ENCODE data around the gene DBNDD1. TPM values are rescaled to one million over a fixed set of nuclear protein-coding genes. Genes with fewer than 3 reads are reported as not detected.

Gene DBNDD1
- total and polyA plus RNA-seq, 2 experiments from 2014 or later, result 63.3 to 90.8 TPM

GRCh38 chr16:90005956-90006663 lies 13.1 kb downstream of the DBNDD1 start:
- H3K36me3 ChIP-seq (ENCODE audit: insufficient read depth), result no peaks in the 10 kb centered on the region
- H3K4me2 ChIP-seq, result no peak overlapping the region
- H3K36me3 Mint-ChIP-seq (ENCODE audit: low read depth), result peaks cover 5% of the 10 kb centered on the region; the same call in 2 of the 3 replicates
- TF ChIP-seq CTCF (conservative IDR thresholded peaks at IDR 0.05; ENCODE audit: low read depth in 2 of 2) (no peak), REST (IDR thresholded peaks at IDR 0.05; ENCODE audit: unreplicated experiment) (no peak), ETS1 (IDR thresholded peaks at IDR 0.05) (no peak), ZNF114 (CRISPR knock-in tag; IDR thresholded peaks at IDR 0.05) (no peak), ZNF331 (CRISPR knock-in tag; IDR thresholded peaks at IDR 0.05; ENCODE audit: low read depth) (no peak), STAT1 (IDR thresholded peaks at IDR 0.05; ENCODE audit: unreplicated experiment) (no peak), EZH2phosphoT487 (IDR thresholded peaks at IDR 0.05; ENCODE audit: unreplicated experiment) (no peak), EZH2 (IDR thresholded peaks at IDR 0.05; ENCODE audit: low read depth, unreplicated experiment) (no peak), POLR2AphosphoS5 (IDR thresholded peaks at IDR 0.05; ENCODE audit: low read depth) (no peak), JUNB (IDR thresholded peaks at IDR 0.05; ENCODE audit: unreplicated experiment) (no peak), ZNF462 (CRISPR knock-in tag; IDR thresholded peaks at IDR 0.05) (no peak), NANOG (IDR thresholded peaks at IDR 0.05; ENCODE audit: borderline replicate concordance) (no peak), CREB1 (CRISPR knock-in tag; IDR thresholded peaks at IDR 0.05; ENCODE audit: low read depth) (no peak)
- H2AFZ ChIP-seq, result no peak overlapping the region
- no peak overlapping the region for H3K27ac ChIP-seq (ENCODE audit: low read depth)
- H3K4me3 Mint-ChIP-seq, result no peak overlapping the region
- H3F3A ChIP-seq (replicated peaks; ENCODE audit: low read depth), result 0 out of 2 replicates have a peak, but pooled peaks cover 6% of the 10 kb centered on the region
- H3K27me3 Mint-ChIP-seq (ENCODE audit: insufficient read depth, low read depth, poor library complexity), result peaks cover 14% of the 10 kb centered on the region
- no peak overlapping the region for H3K27ac Mint-ChIP-seq
- H3K4me1 ChIP-seq (ENCODE audit: insufficient read depth), result no peaks in the 10 kb centered on the region
- no peaks in the 10 kb centered on the region for H4K20me1 ChIP-seq (replicated peaks; ENCODE audit: insufficient read depth)
- H3K9me2 ChIP-seq (ENCODE audit: insufficient read depth), result no peaks in the 10 kb centered on the region
- no peaks in the 10 kb centered on the region for H3K79me2 ChIP-seq (replicated peaks; ENCODE audit: insufficient read depth)
- no peaks in the 10 kb centered on the region; the same call in 2 of the 3 replicates for H3K9me3 Mint-ChIP-seq
- no peaks in the 10 kb centered on the region; the same call in 2 of the 3 replicates for H3K4me1 Mint-ChIP-seq
- H3K27me3 ChIP-seq (ENCODE audit: insufficient read depth), result no peaks in the 10 kb centered on the region
- ATAC-seq, result no peak
- H3K4me3 ChIP-seq, result no peak overlapping the region
- no peak for DNase-seq (ENCODE audit: low spot score)
